GM19467 (cell line): ENCODE data around the gene LRRN2.

ENCODE experiments used
- ATAC-seq: cut with Tn5 transposase; IDR thresholded peaks from one replicate; pipeline ENCODE4 v1.9.1; 2021; ENCODE audit warnings: mild to moderate bottlenecking, moderate library complexity; ENCODE audit not compliant: unreplicated experiment

The LRRN2 gene

GRCh38 chr1:204607910-204608309 is 77.6 kb downstream of the LRRN2 start:
- ATAC-seq = no peak

- ATAC-seq = no peak
Measured at GRCh38 chr1:204605791-204606190, 79.7 kb downstream of the LRRN2 start.

DNA sequence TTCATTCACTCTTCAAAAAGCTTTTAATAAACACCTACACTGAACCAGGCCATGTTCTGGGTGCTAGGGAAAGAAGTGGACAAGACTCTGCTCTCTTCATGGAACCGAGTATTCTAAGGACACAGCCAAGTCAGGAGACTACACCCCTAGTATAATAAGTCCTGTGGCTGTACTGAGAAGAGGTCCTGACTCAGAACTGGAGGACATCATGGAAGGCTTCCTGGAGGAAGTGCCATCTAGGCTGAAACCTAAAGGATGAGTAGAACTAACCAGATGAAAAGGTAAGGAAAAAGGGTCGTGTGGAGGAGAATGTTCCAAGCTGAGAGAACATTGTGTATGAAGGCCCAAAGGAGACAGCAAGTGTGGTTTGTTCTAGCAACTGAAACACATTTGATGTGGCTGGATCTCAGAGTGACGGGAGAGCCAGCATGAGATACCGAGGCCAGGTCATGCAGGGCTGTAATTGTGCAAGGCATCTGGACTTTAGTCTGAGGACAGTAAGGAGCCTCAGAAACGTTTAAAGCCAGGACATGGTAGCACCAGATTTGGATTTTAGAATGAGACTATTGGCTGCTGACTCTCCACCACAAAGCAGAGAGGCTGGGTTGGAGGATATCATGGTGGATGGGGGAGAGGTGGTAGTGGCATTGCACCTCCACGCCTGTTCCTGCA is 82.5 kb downstream of the LRRN2 start:
- no peak for ATAC-seq

DNA sequence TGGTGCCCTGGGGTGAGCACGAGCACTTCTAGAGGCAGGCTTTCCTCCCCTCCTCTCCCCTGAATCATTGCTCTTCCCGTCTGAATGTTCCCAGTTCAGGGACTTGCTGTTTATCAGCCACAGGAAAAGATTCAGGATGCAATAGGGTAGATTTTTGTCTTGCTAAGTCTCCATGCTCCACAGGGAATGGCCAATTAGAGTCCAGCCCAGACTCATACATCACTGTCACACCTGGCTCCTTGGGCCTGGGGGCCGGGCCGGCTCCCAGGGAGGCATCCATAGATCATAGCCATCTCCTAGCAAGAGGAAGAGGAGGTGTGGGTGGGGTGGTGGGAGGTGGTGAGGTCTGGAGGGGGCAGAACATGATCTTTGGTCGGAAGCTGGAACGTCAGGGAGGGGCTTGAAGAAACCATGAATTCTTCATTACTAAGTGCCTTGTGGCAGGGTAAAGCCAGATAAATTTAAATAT is 83.4 kb downstream of the LRRN2 start:
- no peak for ATAC-seq

- ATAC-seq = no peak
Measured at GRCh38 chr1:204600968-204601367, 84.6 kb downstream of the LRRN2 start.

DNA sequence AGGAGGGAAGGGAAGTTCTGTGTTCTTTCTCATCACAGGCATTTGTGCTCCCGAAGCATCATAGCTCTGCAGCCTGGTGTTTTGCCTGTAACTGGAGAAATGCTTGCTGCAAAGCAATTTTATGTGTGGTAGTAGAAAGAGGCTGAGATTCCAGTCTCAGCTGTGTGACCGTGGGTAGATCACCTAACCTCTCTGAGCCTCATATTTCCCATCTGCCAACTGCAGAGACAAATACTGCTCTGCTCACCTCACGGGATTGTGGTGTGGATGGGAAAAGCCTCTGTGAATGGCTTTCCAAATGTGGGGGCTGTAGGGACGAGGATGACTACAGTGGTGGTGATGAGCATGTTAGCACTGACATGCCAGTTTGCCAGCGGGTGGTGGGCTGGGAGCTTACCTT is 85.3 kb downstream of the LRRN2 start:
- ATAC-seq = no peak

- ATAC-seq = no peak
Measured at GRCh38 chr1:204599596-204599995, 85.9 kb downstream of the LRRN2 start.

DNA sequence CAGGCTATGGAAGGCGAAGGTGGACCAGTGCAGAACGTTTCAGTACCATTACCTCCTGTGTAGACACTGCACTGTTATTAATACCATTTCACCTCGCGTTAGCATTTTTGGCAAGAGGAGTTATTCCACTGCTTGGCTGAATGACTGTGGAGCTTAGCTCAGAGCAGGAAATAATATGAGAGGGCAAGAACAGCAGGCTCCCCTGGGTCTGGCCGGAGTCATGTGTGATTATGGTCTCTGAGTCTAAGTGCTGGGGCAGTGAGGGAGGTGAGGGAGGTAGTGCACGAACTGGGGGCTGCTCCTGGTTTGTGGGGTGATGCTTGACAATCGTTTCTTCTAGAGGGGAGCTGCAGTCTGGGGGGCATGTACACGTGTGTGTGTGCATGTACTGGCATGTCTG is 86.4 kb downstream of the LRRN2 start:
- no peak for ATAC-seq

DNA sequence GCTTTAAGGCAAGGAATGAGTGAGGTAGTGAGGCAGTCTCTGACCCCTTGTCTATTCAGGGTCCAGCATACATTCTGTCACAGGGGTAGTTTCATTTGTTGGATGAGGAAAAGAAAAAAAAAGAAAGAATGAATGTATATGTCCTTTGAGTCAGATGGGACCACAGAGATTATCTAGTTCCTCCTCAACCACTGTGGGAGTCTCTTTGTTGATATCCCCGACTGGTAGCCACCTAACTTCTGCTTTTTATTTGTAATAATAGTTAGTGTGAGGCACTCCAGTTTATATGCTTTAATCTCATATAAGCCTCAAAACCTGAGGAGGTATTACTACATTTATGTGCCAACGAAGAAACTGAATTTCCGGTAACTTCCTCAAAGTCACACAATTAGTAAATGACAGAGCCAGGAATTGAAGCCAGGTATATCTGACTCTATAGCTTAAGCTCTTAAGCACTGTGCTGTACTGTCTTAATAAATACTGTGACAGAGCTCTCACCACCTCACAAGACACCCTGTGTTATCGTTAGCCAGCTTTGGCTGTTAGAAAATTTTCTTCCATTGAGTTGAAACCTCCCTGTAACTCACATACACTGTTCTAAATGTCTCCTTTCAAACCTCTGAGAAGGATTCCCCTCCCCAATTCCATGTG is 87.1 kb downstream of the LRRN2 start:
- no peak for ATAC-seq

GRCh38 chr1:204592246-204592948 is 93.1 kb downstream of the LRRN2 start:
- ATAC-seq = no peak

- ATAC-seq = no peak
Measured at GRCh38 chr1:204591473-204592090, 94.0 kb downstream of the LRRN2 start.

GRCh38 chr1:204589409-204590038 is 96.0 kb downstream of the LRRN2 start:
- ATAC-seq = no peak

DNA sequence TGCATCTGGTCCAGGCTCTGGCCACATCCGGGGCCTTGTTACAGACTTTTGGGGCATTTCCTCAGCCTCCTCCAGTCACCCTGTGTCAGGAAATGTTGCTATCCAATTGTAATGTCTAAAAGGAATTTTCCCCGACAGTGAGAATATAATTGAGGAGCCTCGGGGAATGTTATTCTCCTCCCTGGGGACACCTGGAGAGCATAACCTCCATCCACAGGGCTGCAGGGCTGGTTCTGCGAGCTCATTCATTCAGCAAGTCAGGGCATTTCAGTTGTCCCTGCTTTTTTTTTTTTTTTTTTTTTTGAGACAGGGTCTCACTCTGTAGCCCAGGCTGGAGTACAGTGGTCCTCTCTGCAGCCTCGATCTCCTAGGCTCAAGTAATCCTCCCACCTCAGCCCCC is 96.7 kb downstream of the LRRN2 start:
- no peak for ATAC-seq

DNA sequence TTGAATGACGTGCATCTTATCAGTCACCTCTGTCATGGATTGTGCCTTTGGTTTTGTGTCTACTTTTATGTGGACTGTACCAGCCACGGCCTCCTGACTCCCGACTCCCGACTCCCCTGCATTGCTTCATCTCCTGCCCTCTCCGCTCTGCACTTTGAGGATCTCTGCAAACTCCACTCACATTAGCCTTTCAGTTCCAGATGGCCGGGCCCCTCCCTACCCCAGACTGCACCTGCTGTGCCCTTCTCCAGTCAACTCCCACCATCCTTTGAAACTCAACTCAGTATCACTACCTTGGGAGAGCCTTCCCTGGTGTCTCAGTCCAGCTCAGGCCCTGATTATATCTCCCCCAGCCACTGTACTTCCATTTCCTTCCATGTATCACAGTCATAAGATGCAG is 97.9 kb downstream of the LRRN2 start:
- ATAC-seq = no peak

DNA sequence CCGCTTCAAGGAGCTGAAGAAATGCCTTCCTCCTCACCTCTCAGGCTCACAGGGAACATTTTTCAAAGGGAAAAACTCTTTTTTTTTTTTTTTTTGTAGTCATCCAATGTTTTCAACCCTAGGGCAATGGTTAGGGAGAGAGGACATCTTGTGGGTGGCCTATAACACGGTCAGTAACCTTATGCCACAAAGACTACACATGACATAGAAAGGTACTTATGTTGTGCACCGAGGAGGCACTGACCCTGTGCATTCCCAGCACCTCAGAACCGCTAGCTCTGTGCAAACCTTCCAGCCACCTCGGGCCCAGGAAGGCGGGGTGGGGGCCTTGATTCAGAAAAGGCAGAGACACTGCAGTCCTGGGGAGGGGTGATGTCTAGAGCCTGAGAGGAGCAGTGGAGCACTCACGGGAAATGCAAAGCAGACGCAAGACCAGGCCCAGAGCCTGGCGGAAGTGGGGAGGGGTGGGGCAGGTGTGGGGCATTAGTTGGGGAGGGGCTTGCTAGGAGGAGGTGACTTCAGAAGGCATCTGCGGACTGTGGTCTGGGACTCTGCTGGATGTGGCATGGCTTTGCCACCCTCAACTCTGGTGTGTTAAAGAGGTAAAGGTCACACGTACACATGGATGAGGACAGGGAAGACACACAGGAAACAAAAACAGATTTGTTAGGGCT is 100.7 kb downstream of the LRRN2 start:
- ATAC-seq = no peak

GRCh38 chr1:204583909-204584632 is 101.5 kb downstream of the LRRN2 start:
- no peak for ATAC-seq

DNA sequence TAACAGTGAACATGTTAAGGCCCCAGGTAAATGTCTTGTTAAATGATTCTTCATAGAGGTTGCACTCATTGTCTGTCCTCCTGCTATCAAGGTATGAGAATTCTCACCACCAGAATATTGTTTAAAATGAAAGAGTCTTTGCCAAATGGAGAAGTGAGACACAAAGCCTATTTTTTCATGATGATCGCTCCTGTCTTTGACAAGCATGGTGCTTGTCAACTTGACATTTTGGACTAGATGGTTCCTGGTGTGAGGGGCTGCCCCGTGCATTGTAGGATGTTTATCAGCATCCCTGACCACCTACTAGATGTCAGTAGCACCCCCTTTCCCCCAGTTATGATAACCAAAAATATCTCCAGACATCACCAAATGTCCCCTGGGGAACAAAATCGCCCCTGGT is 103.8 kb downstream of the LRRN2 start:
- no peak for ATAC-seq

DNA sequence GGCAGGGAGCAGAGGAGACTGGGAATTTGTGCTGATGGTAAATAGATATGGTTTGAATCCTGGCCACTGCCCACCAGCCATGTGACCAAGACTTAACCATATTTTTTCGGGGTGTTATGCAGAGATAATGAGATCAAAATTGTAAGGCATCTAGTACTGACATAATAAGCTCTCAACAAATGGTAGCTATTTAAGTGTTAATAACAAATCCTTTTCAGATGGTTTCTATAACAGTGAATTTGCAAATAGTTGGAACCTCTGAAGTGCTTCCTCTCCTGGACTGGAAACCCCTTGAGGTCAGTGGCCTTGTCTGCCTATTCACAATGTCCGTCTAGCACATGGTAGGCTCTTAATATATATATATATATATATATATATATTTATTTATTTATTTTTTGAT is 104.7 kb downstream of the LRRN2 start:
- ATAC-seq = no peak

DNA sequence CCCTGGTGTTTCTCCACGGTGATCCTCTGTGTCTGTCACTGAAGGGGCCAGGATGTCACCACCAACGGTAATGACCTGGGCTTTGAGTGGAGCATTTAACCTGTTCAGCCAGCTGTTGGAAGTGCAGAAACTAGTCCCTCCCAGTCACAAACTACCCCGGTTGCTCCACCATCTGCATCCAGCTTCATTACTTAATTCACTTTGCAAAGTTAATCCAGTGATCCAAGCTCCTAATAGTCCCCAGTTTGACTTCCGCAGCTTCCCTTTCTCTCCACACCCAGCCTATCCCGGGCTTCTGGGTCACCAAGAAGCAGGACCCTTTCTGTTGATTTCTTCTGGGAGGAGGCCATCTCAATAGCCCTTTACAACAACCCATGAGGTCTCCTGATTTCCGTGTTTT is 105.9 kb downstream of the LRRN2 start:
- no peak for ATAC-seq
